ENCODE measurements around the gene LIN28A.
"Not testable (repeated sequence)": the region's sequence is repeated elsewhere in the genome, so short reads cannot be mapped to it uniquely, and the experiment has no call there.

LIN28A gene

GRCh38 chr1:26373789-26374188 lies 36.8 kb upstream of the LIN28A start:
- Histone ChIP-seq H3K36me3 (ENCODE audit: control insufficient read depth in 2 of 2, insufficient read depth in 1 of 2, low read length in 2 of 2) (no peaks in the 10 kb centered on the region), H3K4me3 (ENCODE audit: low read depth, low read length) (no peak overlapping the region), H3K27ac (ENCODE audit: extremely low read depth, low read depth, low read length) (no peak overlapping the region), H3K9me3 (ENCODE audit: control insufficient read depth, insufficient read depth, low read depth, low read length) (no peaks in the 10 kb centered on the region), H3K4me1 (ENCODE audit: control insufficient read depth, insufficient read depth, low read length) (no peaks in the 10 kb centered on the region)
- POLR2A ChIA-PET = no interaction called here
- TF ChIP-seq FEZF1 (tag by site-specific recombination; IDR thresholded peaks at IDR 0.05) = no peak
- TF ChIP-seq ZNF362 (tag by site-specific recombination; IDR thresholded peaks at IDR 0.05) = no peak
- peak; percentile 43; the same call in 1 of the 2 replicates for TF ChIP-seq EGR2 (tag by site-specific recombination; IDR thresholded peaks at IDR 0.05; ENCODE audit: low read depth)
- TF ChIP-seq ZFHX2 (tag by site-specific recombination; conservative IDR thresholded peaks at IDR 0.05) = peak; percentile 50
- TF ChIP-seq ZNF626 (tag by site-specific recombination; IDR thresholded peaks at IDR 0.05) = no peak
- TF ChIP-seq OSR2 (tag by site-specific recombination; IDR thresholded peaks at IDR 0.05) = no peak
- TF ChIP-seq ZBTB17 (tag by site-specific recombination; IDR thresholded peaks at IDR 0.05) = no peak
- CTCF ChIA-PET = interaction anchor here (0.6 to 7.0 kb wide), 7 partner anchors 9 to 515 kb away, joined by 3 to 81 read pairs (median 3); no protein-coding TSS in a partner anchor

- TF ChIP-seq ZNF629 (tag by site-specific recombination; IDR thresholded peaks at IDR 0.05) (peak; percentile 92), ZIC2 (tag by site-specific recombination; IDR thresholded peaks at IDR 0.05) (0 out of 2 replicates have a peak, but pooled peaks have one; percentile 6), ZBTB21 (tag by site-specific recombination; IDR thresholded peaks at IDR 0.05) (peak; percentile 87)
- H3K4me1 ChIP-seq (ENCODE audit: control insufficient read depth, insufficient read depth, low read length); H3K27ac ChIP-seq (ENCODE audit: extremely low read depth, low read depth, low read length); H3K9me3 ChIP-seq (ENCODE audit: control insufficient read depth, insufficient read depth, low read depth, low read length); POLR2A ChIA-PET; H3K4me3 ChIP-seq (ENCODE audit: low read depth, low read length); H3K36me3 ChIP-seq (ENCODE audit: control insufficient read depth in 2 of 2, insufficient read depth in 1 of 2, low read length in 2 of 2): not testable (repeated sequence)
- CTCF ChIA-PET = interaction anchor here (0.6 to 7.0 kb wide), 11 partner anchors 8 to 826 kb away, joined by 3 to 81 read pairs (median 5); no protein-coding TSS in a partner anchor
Measured at GRCh38 chr1:26374361-26374760, 36.3 kb upstream of the LIN28A start.

- CTCF ChIA-PET = interaction anchor here (0.6 to 7.0 kb wide), 8 partner anchors 12 to 827 kb away, joined by 3 to 81 read pairs (median 6); no protein-coding TSS in a partner anchor
- H3K9me3 ChIP-seq (ENCODE audit: control insufficient read depth, insufficient read depth, low read depth, low read length) = no peaks in the 10 kb centered on the region
- POLR2A ChIA-PET = interaction anchor here (0.6 kb wide), 1 partner anchor 349 kb away, joined by 6 read pairs; no protein-coding TSS in a partner anchor
- H3K4me1 ChIP-seq (ENCODE audit: control insufficient read depth, insufficient read depth, low read length) = no peaks in the 10 kb centered on the region
- no peak overlapping the region for H3K27ac ChIP-seq (ENCODE audit: extremely low read depth, low read depth, low read length)
- no peaks in the 10 kb centered on the region for H3K36me3 ChIP-seq (ENCODE audit: control insufficient read depth in 2 of 2, insufficient read depth in 1 of 2, low read length in 2 of 2)
- TF ChIP-seq ZNF433 (tag by site-specific recombination; IDR thresholded peaks at IDR 0.05; ENCODE audit: low read depth) = no peak
- TF ChIP-seq SP7 (tag by site-specific recombination; IDR thresholded peaks at IDR 0.05) = no peak
- no peak for TF ChIP-seq ZBTB11 (tag by site-specific recombination; conservative IDR thresholded peaks at IDR 0.05; ENCODE audit: low read depth)
- TF ChIP-seq, protein P1, sequence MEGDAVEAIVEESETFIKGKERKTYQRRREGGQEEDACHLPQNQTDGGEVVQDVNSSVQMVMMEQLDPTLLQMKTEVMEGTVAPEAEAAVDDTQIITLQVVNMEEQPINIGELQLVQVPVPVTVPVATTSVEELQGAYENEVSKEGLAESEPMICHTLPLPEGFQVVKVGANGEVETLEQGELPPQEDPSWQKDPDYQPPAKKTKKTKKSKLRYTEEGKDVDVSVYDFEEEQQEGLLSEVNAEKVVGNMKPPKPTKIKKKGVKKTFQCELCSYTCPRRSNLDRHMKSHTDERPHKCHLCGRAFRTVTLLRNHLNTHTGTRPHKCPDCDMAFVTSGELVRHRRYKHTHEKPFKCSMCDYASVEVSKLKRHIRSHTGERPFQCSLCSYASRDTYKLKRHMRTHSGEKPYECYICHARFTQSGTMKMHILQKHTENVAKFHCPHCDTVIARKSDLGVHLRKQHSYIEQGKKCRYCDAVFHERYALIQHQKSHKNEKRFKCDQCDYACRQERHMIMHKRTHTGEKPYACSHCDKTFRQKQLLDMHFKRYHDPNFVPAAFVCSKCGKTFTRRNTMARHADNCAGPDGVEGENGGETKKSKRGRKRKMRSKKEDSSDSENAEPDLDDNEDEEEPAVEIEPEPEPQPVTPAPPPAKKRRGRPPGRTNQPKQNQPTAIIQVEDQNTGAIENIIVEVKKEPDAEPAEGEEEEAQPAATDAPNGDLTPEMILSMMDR (tag by site-specific recombination; IDR thresholded peaks at IDR 0.05) = no peak
- no peak for TF ChIP-seq ZNF521 (tag by site-specific recombination; IDR thresholded peaks at IDR 0.05)
- TF ChIP-seq FEZF1 (tag by site-specific recombination; IDR thresholded peaks at IDR 0.05) = no peak
- TF ChIP-seq, protein P2, sequence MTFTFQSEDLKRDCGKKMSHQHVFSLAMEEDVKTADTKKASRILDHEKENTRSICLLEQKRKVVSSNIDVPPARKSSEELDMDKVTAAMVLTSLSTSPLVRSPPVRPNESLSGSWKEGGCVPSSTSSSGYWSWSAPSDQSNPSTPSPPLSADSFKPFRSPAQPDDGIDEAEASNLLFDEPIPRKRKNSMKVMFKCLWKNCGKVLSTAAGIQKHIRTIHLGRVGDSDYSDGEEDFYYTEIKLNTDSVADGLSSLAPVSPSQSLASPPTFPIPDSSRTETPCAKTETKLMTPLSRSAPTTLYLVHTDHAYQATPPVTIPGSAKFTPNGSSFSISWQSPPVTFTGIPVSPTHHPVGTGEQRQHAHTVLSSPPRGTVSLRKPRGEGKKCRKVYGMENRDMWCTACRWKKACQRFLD (tag by site-specific recombination; IDR thresholded peaks at IDR 0.05) = no peak
- TF ChIP-seq ZNF114 (tag by site-specific recombination; IDR thresholded peaks at IDR 0.05) = no peak
- TF ChIP-seq ZNF558 (tag by site-specific recombination; IDR thresholded peaks at IDR 0.05) = no peak
- no peak overlapping the region for H3K4me3 ChIP-seq (ENCODE audit: low read depth, low read length)
Measured at GRCh38 chr1:26375081-26375480, 35.5 kb upstream of the LIN28A start.

Measured in HEK293 (cell line).